DMS153 (cell line): ENCODE measurements around the gene OR52K2.
"Not testable (repeated sequence)": the region's sequence is repeated elsewhere in the genome, so short reads cannot be mapped to it uniquely, and the experiment has no call there.

ENCODE experiments used
- DNase-seq: peaks from one replicate; lab custom pipeline; 2025; lab: John Stamatoyannopoulos, UW

Gene OR52K2

GRCh38 chr11:4448995-4449394, at the start of gene OR52K2:
Gene OR52K2 (plus strand): TSS chr11:4449295. CDS start chr11:4449340, 45 bp downstream.
- no peak for DNase-seq

GRCh38 chr11:4406206-4406605, 42.9 kb upstream of the OR52K2 start:
- DNase-seq, result not testable (repeated sequence)

GRCh38 chr11:4416306-4416705, 32.8 kb upstream of the OR52K2 start:
- DNase-seq, result no peak

GRCh38 chr11:4416816-4417215, 32.3 kb upstream of the OR52K2 start:
- DNase-seq, result no peak

- no peak for DNase-seq
Measured at GRCh38 chr11:4418403-4418802, 30.7 kb upstream of the OR52K2 start.

- DNase-seq, result no peak
Measured at GRCh38 chr11:4430051-4430450, 19.0 kb upstream of the OR52K2 start.

- no peak for DNase-seq
Measured at GRCh38 chr11:4433856-4434255, 15.2 kb upstream of the OR52K2 start.

GRCh38 chr11:4436411-4436810, 12.7 kb upstream of the OR52K2 start:
- no peak for DNase-seq

- DNase-seq, result no peak
Measured at GRCh38 chr11:4441515-4441914, 7.6 kb upstream of the OR52K2 start.

GRCh38 chr11:4443232-4443891, 5.7 kb upstream of the OR52K2 start:
- no peak for DNase-seq

GRCh38 chr11:4453118-4453517, 4.0 kb downstream of the OR52K2 start:
- DNase-seq, result no peak

GRCh38 chr11:4454021-4454420, 4.9 kb downstream of the OR52K2 start:
- DNase-seq, result no peak

- no peak for DNase-seq
Measured at GRCh38 chr11:4455419-4455818, 6.3 kb downstream of the OR52K2 start.

- no peak for DNase-seq
Measured at GRCh38 chr11:4459500-4459899, 10.4 kb downstream of the OR52K2 start.

GRCh38 chr11:4460151-4460550, 11.1 kb downstream of the OR52K2 start:
- DNase-seq, result no peak

GRCh38 chr11:4464216-4465159, 15.4 kb downstream of the OR52K2 start:
- DNase-seq, result no peak

- no peak for DNase-seq
Measured at GRCh38 chr11:4465407-4465806, 16.3 kb downstream of the OR52K2 start.

GRCh38 chr11:4466131-4466870, 17.2 kb downstream of the OR52K2 start:
- no peak for DNase-seq

- DNase-seq, result no peak
Measured at GRCh38 chr11:4466871-4467442, 17.9 kb downstream of the OR52K2 start.

GRCh38 chr11:4467811-4468606, 18.9 kb downstream of the OR52K2 start:
- no peak for DNase-seq

- no peak for DNase-seq
Measured at GRCh38 chr11:4479644-4480043, 30.5 kb downstream of the OR52K2 start.
